Measurements from ENCODE around the gene ZMYM4. TPM values are rescaled to one million over a fixed set of nuclear protein-coding genes. Genes with fewer than 3 reads are reported as not detected.

The ZMYM4 gene
- polyA plus RNA-seq, 3 donors, result 12.3 to 31.8 (median 26.0) TPM

DNA sequence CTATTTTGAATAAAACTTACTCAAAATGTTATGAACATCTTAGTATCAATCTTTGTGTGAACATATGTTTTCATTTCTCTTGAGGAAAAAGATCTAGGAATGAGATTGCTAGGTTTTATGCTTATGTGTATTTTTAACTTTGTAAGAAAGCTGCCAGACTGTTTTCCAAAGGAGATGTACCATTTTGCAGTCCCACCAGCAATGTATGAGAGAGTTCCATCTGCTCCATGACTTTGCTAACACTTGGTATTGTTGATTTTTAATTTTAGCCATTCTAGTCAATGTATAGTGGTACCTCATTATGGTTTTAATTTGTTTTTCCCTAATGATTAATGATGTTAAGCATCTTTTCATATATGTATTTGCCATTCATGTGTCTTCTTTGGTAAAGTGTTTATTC, 132.5 kb downstream of the ZMYM4 start:
- H4K20me1 ChIP-seq (ENCODE audit: insufficient read depth, low read length), result no peaks in the 10 kb centered on the region
- H2AFZ ChIP-seq (ENCODE audit: insufficient read depth, low read depth, low read length, poor library complexity, severe bottlenecking), result no peak overlapping the region
- H3K27ac ChIP-seq (ENCODE audit: low read depth in 1 of 2, low read length in 2 of 2), result no peak overlapping the region
- H3K4me1 Mint-ChIP-seq, result peaks cover 5% of the 10 kb centered on the region
- peaks cover 56 to 76% of the 10 kb centered on the region in 2 donors for H3K36me3 Mint-ChIP-seq
- no peaks in the 10 kb centered on the region for H3K9me3 ChIP-seq (replicated peaks in 1 of 2; ENCODE audit: control insufficient read depth in 1 of 2, insufficient read depth in 1 of 2, low read length in 2 of 2)
- H3K27me3 Mint-ChIP-seq (ENCODE audit: low read depth in 3 of 3), result peaks cover 0 to 3% (median 2%) of the 10 kb centered on the region in 3 donors
- H3K4me1 ChIP-seq (ENCODE audit: control insufficient read depth in 1 of 2, insufficient read depth in 2 of 2, low read length in 2 of 2), result no peaks in the 10 kb centered on the region
- H3K36me3 ChIP-seq (replicated peaks in 1 of 2; ENCODE audit: control insufficient read depth in 1 of 2, insufficient read depth in 2 of 2, low read length in 2 of 2), result peaks cover 43 to 88% of the 10 kb centered on the region in 2 donors
- peaks cover 0 to 4% (median 0%) of the 10 kb centered on the region in 7 donors for H3K9me3 Mint-ChIP-seq
- intact Hi-C loops (cut with micrococcal nuclease), result no loop called here
- no peak overlapping the region for H3K4me3 ChIP-seq (replicated peaks in 1 of 3; ENCODE audit: low read depth in 2 of 3, low read length in 3 of 3)
- no peak overlapping the region for H3K4me2 ChIP-seq (replicated peaks; ENCODE audit: extremely low read depth, low read length, poor library complexity, severe bottlenecking)
- H3K27me3 ChIP-seq (ENCODE audit: control insufficient read depth in 2 of 2, insufficient read depth in 2 of 2, low read length in 2 of 2), result no peaks in the 10 kb centered on the region
- no peak overlapping the region for H3K9ac ChIP-seq (ENCODE audit: insufficient read depth, low read length, poor library complexity, severe bottlenecking)
- TF ChIP-seq, protein P1, sequence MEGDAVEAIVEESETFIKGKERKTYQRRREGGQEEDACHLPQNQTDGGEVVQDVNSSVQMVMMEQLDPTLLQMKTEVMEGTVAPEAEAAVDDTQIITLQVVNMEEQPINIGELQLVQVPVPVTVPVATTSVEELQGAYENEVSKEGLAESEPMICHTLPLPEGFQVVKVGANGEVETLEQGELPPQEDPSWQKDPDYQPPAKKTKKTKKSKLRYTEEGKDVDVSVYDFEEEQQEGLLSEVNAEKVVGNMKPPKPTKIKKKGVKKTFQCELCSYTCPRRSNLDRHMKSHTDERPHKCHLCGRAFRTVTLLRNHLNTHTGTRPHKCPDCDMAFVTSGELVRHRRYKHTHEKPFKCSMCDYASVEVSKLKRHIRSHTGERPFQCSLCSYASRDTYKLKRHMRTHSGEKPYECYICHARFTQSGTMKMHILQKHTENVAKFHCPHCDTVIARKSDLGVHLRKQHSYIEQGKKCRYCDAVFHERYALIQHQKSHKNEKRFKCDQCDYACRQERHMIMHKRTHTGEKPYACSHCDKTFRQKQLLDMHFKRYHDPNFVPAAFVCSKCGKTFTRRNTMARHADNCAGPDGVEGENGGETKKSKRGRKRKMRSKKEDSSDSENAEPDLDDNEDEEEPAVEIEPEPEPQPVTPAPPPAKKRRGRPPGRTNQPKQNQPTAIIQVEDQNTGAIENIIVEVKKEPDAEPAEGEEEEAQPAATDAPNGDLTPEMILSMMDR (IDR thresholded peaks at IDR 0.05), result no peak
- no peak overlapping the region for H3K27ac Mint-ChIP-seq
- no peak for DNase-seq
- no peaks in the 10 kb centered on the region for H3K79me2 ChIP-seq (ENCODE audit: insufficient read depth, low read length)
- H3K4me3 Mint-ChIP-seq, result no peak overlapping the region

- Histone ChIP-seq H3K4me1 (ENCODE audit: control insufficient read depth in 1 of 2, insufficient read depth in 2 of 2, low read length in 2 of 2) (peaks cover 6 to 8% of the 10 kb centered on the region in 2 donors), H3K27ac (ENCODE audit: low read depth in 1 of 2, low read length in 2 of 2) (no peak overlapping the region), H3K27me3 (ENCODE audit: control insufficient read depth in 2 of 2, insufficient read depth in 2 of 2, low read length in 2 of 2) (no peaks in the 10 kb centered on the region), H4K20me1 (ENCODE audit: insufficient read depth, low read length) (no peaks in the 10 kb centered on the region), H2AFZ (ENCODE audit: insufficient read depth, low read depth, low read length, poor library complexity, severe bottlenecking) (no peak overlapping the region), H3K4me2 (replicated peaks; ENCODE audit: extremely low read depth, low read length, poor library complexity, severe bottlenecking) (no peak overlapping the region), H3K79me2 (ENCODE audit: insufficient read depth, low read length) (no peaks in the 10 kb centered on the region), H3K9me3 (replicated peaks in 1 of 2; ENCODE audit: control insufficient read depth in 1 of 2, insufficient read depth in 1 of 2, low read length in 2 of 2) (no peaks in the 10 kb centered on the region), H3K9ac (ENCODE audit: insufficient read depth, low read length, poor library complexity, severe bottlenecking) (no peak overlapping the region), H3K4me3 (replicated peaks in 1 of 3; ENCODE audit: low read depth in 2 of 3, low read length in 3 of 3) (no peak overlapping the region), H3K36me3 (replicated peaks in 1 of 2; ENCODE audit: control insufficient read depth in 1 of 2, insufficient read depth in 2 of 2, low read length in 2 of 2) (peaks cover 30 to 77% of the 10 kb centered on the region in 2 donors)
- H3K4me3 Mint-ChIP-seq, result no peak overlapping the region
- H3K27me3 Mint-ChIP-seq (ENCODE audit: low read depth in 3 of 3), result peaks cover 0 to 3% (median 2%) of the 10 kb centered on the region in 3 donors
- H3K4me1 Mint-ChIP-seq, result peaks cover 7% of the 10 kb centered on the region
- intact Hi-C loops (cut with micrococcal nuclease), result no loop called here
- DNase-seq, result no peak
- no peaks in the 10 kb centered on the region for H3K9me3 Mint-ChIP-seq
- H3K27ac Mint-ChIP-seq, result no peak overlapping the region
- TF ChIP-seq, protein P1 (IDR thresholded peaks at IDR 0.05), result no peak
- peaks cover 51 to 75% of the 10 kb centered on the region in 2 donors for H3K36me3 Mint-ChIP-seq
These were observed 137.6 kb downstream of the ZMYM4 start for GRCh38 chr1:35406103-35406502.

All from CD14-positive monocyte (primary cell).